Measurements from ENCODE around the gene GTF2H1. TPM values are rescaled to one million over a fixed set of nuclear protein-coding genes. Genes with fewer than 3 reads are reported as not detected.

GTF2H1 gene
- polyA plus RNA-seq, 1 experiment = 53.2 TPM

GRCh38 chr11:18392434-18393321 lies 70.3 kb downstream of the GTF2H1 start:
- H3K27ac ChIP-seq (ENCODE audit: low read depth, low read length) = no peak overlapping the region
- no peaks in the 10 kb centered on the region for H3K27me3 ChIP-seq (ENCODE audit: control insufficient read depth, insufficient read depth, low read length)
- DNase-seq (ENCODE audit: low read depth, low spot score) = no peak
- no peak overlapping the region for H3K4me3 ChIP-seq (ENCODE audit: low read depth, low read length)
- TF ChIP-seq CTCF (IDR thresholded peaks at IDR 0.05; ENCODE audit: low read depth, low read length) = no peak
- no peaks in the 10 kb centered on the region; the same call in none of the 2 replicates for H3K9me3 ChIP-seq (ENCODE audit: control insufficient read depth, insufficient read depth, low read length)
- CTCF ChIA-PET = no interaction called here
- POLR2A ChIA-PET = interaction anchor here (0.7 kb wide), 1 partner anchor 81 kb away, joined by 3 read pairs; no protein-coding TSS in a partner anchor

DNA sequence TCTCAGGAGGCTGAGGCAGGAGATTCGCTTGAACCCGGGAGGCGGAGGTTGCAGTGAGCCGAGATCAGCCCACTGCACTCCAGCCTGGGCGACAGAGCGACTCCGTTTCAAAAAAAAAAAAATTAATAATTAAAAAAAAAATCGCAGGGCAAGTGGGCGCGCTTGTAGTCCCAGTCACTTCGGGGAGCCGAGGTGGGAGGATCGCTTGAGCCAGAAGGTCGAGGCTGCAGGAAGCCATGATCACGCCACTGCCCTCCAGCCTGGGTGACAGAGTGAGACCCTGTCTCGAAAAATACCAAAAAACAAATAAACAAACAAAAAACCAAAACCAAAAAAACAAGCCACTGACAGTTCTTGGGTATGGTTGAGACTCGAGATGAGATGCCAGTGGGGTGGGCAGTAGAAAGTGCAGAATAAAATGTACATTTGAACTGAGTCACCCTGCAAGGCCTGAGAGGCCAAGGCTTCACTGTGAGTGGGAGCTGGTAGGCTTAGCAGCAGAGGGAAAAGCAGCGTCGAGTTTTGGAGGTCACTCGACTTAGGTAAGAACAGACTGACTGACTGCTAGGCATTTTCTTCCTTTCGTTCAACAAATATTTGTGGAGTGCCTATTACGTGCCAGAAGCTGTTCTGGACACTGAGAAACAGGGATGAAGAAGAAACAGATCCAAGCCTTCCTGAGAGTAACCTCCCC lies 71.4 kb downstream of the GTF2H1 start:
- CTCF ChIA-PET = interaction anchor here (1.4 kb wide), 1 partner anchor 10 kb away, joined by 6 read pairs; no protein-coding TSS in a partner anchor
- Histone ChIP-seq H3K27ac (ENCODE audit: low read depth, low read length) (peak overlapping the region; percentile 79), H3K9me3 (ENCODE audit: control insufficient read depth, insufficient read depth, low read length) (no peaks in the 10 kb centered on the region; the same call in none of the 2 replicates), H3K4me3 (ENCODE audit: low read depth, low read length) (peak overlapping the region; percentile 96), H3K27me3 (ENCODE audit: control insufficient read depth, insufficient read depth, low read length) (no peaks in the 10 kb centered on the region)
- POLR2A ChIA-PET = interaction anchor here (0.6 to 3.2 kb wide), 15 partner anchors 10 to 240 kb away, joined by 3 to 94 read pairs (median 4); partner anchors contain the start of genes GTF2H1, HPS5, SPTY2D1 and TSG101
- no peak for DNase-seq (ENCODE audit: low read depth, low spot score)
- TF ChIP-seq CTCF (IDR thresholded peaks at IDR 0.05; ENCODE audit: low read depth, low read length) = no peak

GRCh38 chr11:18394275-18394927 lies 72.0 kb downstream of the GTF2H1 start, which contains the start of gene LDHA:
TSS of gene LDHA (plus strand) at chr11:18394563. CDS start at chr11:18396843, 2,280 bp downstream.
- Histone ChIP-seq H3K4me3 (ENCODE audit: low read depth, low read length) (peak within 1 kb of the TSS; percentile 96), H3K9me3 (ENCODE audit: control insufficient read depth, insufficient read depth, low read length) (no peaks in the 10 kb centered on the region; the same call in none of the 2 replicates), H3K27me3 (ENCODE audit: control insufficient read depth, insufficient read depth, low read length) (no peaks in the 10 kb centered on the region), H3K27ac (ENCODE audit: low read depth, low read length) (peak within 1 kb of the TSS; percentile 86)
- peak; percentile 88 for DNase-seq (ENCODE audit: low read depth, low spot score)
- no peak for TF ChIP-seq CTCF (IDR thresholded peaks at IDR 0.05; ENCODE audit: low read depth, low read length)
- POLR2A ChIA-PET = interaction anchor here (0.5 to 3.2 kb wide), 16 partner anchors 10 to 239 kb away, joined by 3 to 94 read pairs (median 4); partner anchors contain the start of genes GTF2H1, HPS5, SPTY2D1 and TSG101
- CTCF ChIA-PET = interaction anchor here (1.4 kb wide), 1 partner anchor 10 kb away, joined by 6 read pairs; no protein-coding TSS in a partner anchor

DNA sequence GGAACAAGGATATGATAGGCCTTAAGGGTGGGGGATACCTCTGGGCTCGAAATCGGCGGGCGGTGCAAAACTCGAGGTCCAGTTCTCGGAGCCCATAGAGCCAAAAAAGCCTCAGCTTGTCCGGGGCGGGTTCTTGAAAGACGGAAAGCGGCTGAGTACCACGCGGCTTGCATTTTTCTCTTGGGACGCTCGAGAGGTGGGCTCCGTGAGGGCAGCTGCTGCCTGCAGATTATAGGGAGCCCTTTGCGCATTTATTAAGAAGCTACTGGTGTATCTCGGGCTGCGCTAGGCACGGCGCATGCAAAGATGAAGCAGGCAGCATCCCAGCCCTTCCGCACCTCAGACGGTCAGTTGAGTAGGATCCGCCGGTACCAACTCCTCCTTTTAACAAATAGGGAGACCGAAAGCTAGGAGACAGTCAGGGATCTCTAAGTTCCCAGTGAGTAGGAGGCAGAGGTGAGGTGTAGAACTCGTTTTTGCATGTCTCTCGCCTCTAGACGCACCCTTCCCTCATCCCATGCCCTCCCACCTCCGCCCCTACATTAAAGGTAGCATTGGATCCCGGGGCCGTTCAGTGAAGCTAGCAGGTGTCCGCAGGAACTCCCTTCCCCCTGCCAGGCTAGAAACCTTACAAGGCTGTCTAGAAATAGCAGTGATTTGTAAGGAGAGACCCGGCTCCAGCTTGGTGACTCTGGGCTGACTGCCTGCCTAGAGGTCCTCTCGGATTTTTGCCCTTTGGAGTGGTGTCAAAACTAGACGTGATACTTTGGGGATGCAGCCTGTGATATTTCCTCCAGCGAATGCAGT lies 72.8 kb downstream of the GTF2H1 start:
- ChIA-PET POLR2A (interaction anchor here (0.5 to 3.2 kb wide), 16 partner anchors 10 to 223 kb away, joined by 3 to 94 read pairs (median 5); partner anchors contain the start of genes GTF2H1, HPS5 and TSG101), CTCF (interaction anchor here (0.8 to 1.4 kb wide), 2 partner anchors 11 to 22 kb away, joined by 3 to 6 read pairs; no protein-coding TSS in a partner anchor)
- Histone ChIP-seq H3K27me3 (ENCODE audit: control insufficient read depth, insufficient read depth, low read length) (no peaks in the 10 kb centered on the region), H3K4me3 (ENCODE audit: low read depth, low read length) (peak overlapping the region; percentile 96), H3K9me3 (ENCODE audit: control insufficient read depth, insufficient read depth, low read length) (no peaks in the 10 kb centered on the region; the same call in none of the 2 replicates), H3K27ac (ENCODE audit: low read depth, low read length) (peak overlapping the region; percentile 86)
- no peak for DNase-seq (ENCODE audit: low read depth, low spot score)
- no peak for TF ChIP-seq CTCF (IDR thresholded peaks at IDR 0.05; ENCODE audit: low read depth, low read length)
